NCI-H187 (cell line): ENCODE data around the gene ARHGAP44.

Source experiments
- DNase-seq, 2 experiments: peaks; one replicate each; lab custom pipeline; 2025; lab: John Stamatoyannopoulos, UW

ARHGAP44 gene

GRCh38 chr17:12994341-12995074, 205.2 kb downstream of the ARHGAP44 start:
- DNase-seq, result no peak

DNA sequence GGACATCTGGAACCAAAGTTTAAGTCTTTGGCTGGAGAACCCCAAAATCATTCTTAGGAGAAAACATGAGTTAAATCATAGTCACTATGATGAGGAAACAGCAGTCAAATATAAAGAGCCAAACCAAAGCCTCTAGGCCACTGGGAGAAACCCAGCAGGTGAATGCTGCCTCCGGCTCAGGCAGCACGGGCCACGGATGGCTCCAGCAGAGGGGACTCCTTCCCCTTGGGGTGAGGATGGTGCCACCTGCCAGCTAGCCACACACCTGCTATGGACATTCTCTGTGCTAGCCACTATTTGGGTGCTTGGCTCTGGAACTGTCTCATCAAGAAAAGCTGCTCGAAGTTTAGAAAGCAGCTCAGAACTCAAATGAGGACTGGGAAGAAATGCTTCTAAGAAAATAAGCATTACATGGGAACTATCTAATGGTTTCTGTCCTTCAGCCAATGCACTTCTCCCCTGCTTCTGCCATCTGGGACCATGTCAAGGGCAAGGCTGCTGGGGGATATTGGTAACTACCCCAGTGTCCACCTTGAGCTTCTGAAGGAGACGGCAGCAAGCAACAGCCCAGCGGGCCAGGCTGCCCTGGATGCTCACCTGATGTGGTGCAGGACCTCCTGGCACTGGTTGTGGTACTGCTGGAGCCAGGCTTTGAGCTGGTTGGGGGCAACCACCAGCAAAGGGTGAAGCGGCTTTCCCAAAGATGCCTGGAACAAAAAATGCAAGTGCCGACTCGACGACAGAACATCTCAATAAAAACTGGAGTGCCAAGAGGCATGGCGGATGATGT, 206.0 kb downstream of the ARHGAP44 start:
- no peak for DNase-seq

- DNase-seq, result no peak
These were observed 206.6 kb downstream of the ARHGAP44 start for GRCh38 chr17:12995896-12996295.

DNA sequence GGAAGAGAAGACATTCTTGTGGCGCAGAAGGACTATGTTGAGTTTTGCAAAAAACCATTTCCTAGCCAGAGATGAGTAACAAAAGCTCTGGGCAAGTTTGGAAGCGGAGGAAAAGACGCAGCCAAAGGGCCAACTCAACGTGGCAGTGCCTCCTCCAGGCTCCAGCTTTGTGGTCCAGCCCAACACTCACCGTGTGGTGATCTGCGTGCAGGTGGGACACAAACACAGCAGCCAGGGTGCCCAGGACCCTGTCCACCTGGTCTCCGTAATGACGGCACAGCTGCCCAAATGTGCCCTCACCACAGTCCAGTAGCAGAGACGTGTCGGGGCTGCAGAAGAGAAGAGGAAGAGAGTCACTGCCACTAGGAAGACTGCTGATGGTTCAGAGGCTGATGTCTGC, 207.1 kb downstream of the ARHGAP44 start:
- DNase-seq, result no peak

DNA sequence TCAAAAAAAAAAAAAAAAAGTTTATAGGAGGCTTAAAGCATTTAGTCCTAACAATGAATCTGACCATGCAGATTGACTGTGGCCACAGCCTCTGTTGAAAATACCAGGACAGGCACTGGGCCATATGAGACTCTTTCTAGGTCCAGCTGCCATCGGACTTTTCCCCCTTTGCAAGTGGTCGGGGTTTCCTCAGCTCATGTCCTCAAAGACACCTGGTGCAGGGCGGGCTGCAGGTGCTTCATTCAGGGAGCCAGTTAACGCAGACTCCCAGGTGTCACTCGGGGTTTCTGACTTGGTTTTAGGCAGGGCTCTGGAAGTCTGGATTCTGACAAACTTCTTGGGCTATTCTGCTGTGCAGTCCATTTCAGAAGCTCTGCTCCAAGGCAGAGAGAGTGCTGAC, 207.6 kb downstream of the ARHGAP44 start:
- no peak for DNase-seq

DNA sequence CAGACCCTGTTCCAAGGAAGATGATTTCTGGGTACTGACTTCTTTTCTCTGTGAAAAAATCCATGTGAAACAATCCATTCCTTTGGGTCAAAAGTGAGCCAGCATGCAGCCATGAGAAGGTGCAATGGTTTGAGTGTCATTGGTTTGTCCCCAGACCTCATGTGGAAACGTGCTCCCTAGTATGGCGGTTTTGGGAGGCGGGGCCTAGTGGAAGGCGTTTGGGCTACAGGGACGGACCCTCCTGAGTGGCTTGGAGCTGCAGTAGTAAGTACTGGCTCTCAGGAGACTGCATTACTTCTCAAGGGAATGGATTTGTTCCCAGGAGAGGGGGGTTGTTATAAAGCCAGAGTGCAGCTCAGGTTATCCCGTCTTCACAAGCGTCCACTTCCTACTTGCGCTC, 209.2 kb downstream of the ARHGAP44 start:
- no peak for DNase-seq

DNA sequence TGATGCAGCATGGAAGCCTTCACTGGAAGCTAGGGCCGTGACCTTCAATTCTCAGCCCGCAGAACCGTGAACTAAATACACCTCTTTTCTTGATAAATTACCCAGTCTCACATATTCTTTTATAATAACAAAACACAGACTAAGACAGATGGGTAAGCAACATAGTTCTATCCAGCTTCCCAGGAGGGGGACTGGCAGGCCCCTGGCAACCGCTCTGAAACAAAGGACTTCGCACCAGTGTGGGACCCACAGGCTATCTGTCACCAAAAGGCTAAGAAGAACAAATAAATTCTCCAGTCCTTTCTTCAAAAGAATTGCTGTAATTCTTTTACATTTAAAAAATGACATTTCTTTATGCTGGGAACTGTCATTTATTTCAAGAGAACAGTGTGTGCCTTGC, 209.6 kb downstream of the ARHGAP44 start:
- DNase-seq, result no peak

GRCh38 chr17:13000561-13000960, 211.3 kb downstream of the ARHGAP44 start:
- DNase-seq, result no peak

GRCh38 chr17:13001991-13002615, 212.8 kb downstream of the ARHGAP44 start:
- DNase-seq, result peak; percentile 22 to 37

- DNase-seq, result peak; percentile 2 to 13
These were observed 213.6 kb downstream of the ARHGAP44 start for GRCh38 chr17:13002761-13003453.

DNA sequence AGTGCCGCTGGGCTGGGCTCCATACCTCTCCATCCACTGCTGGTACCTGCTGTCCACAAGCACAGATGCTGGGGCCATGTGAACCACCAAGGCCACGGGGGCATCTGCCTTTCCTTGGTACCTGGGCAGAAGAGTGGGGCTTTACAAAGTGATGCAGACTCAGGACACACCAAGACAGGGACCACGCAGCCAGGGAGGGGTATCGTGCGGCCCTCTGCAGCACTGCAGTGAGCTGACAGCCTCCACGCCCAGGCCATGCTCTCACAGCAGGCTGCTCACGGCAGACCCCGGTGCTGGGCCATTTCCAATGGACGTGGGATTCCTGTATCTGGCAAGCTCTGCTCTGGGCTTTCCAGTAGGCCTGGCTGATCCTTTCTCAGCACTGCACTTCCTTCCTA, 214.2 kb downstream of the ARHGAP44 start:
- no peak for DNase-seq

DNA sequence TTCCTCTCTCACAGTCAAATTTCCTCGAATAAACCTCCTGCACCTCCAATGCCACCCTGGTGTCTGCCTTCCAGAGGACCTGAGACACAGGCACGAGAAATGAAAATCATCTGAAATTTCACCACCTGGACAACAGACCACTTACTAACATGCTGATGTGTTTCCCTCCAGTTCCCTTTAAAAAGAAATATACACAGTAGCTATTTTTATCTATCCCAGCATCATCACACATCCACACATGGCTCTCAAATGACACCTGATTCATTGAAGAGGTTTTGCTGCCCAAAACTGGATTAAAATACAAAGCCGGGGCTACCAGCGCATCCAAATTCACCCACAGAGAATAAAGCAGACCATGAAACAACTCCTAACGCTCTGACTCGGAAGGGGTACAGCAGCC, 214.6 kb downstream of the ARHGAP44 start:
- DNase-seq, result no peak

DNA sequence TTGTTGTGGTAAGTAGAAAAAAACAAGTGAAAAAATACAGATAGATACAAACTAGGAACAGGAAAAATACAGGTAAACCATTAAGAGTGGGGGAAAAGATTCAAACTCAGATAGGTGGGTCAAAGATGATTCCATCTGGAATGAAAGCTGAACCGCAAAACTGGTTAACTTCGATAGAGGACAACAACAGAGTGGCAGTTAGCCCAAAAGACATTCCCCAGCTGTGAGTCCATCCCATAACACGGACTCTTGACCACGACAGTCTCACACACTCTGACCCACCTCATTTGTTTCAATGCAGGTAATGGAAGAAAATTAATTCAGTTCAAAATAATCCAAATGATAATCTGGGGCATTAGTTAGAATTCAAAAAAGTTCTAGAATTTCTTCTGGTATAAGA, 215.0 kb downstream of the ARHGAP44 start:
- no peak for DNase-seq

DNA sequence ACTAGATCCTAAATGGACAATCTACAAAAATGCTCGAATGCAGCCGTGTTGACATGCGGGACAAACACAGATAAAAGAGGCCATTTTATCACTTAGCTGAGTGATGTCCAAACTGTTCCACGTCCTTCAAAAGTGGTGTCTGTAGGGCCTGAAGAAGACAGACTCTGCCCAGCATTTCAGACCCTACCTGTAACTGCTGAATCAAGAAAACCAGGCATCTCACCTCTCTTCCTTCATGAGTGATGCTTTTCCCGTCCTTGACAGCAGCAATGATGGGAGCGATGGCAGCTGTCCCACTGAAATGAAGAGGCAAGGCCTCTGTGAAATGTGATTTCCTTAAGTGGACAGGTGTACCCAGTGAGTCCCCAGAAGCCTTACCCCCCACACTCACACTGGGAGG, 216.2 kb downstream of the ARHGAP44 start:
- DNase-seq, result no peak

- no peak for DNase-seq
These were observed 219.2 kb downstream of the ARHGAP44 start for GRCh38 chr17:13008461-13008860.

DNA sequence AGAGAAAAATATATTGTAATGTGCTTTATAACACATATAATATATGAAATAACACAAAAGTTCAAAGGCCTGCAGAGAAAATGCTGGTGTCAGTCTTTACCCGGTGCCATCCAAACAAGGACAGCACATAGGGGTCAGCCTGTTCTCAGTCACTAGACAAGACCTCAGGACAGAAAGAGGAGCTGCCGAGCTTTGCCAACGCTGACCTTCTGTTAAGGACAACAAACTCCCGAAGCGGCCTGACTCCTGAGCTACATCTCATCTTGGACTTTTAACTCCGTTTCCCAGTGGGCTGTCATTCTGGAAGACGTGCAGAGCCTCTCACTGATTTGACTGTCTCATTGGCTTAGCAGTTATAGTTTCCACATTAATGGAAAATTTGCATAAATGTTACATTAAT, 221.7 kb downstream of the ARHGAP44 start:
- no peak for DNase-seq

GRCh38 chr17:13014801-13015200, 225.5 kb downstream of the ARHGAP44 start:
- DNase-seq, result no peak

DNA sequence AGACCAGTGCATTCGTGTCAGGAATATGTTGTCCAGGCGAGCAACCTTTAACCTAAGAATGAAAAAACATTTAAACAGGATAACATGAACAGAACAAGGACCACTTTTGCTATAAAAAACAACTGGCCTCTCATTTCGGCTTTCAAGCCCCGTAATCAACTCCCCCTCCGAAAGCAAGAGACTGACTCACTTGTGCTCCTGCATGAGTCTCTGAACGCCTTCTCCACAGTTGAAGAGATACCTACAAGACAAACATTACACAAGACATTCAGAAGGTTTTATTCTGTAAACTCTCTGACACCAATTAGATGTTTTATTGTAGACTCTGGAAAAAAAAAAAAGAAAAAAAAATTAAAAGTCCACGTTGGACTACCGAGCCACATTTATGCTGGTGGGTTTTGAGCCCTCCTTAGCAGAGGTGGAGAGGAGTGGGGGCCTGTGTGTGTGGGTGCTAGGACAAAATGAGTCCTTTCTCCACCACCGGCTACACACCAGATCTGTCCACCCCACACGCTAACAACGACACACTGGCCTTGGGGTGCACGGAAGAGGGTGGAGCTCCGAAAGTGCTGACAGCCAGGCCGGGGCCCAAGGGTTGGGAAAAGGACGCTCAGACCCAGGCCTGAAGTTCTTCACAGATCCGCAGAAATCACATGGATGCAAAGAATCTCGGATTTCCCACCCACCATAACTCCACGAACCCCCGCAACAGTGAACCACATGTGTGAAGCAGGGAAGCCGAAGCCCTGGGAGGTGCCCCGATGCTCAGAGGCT, 227.8 kb downstream of the ARHGAP44 start:
- DNase-seq, result no peak

DNA sequence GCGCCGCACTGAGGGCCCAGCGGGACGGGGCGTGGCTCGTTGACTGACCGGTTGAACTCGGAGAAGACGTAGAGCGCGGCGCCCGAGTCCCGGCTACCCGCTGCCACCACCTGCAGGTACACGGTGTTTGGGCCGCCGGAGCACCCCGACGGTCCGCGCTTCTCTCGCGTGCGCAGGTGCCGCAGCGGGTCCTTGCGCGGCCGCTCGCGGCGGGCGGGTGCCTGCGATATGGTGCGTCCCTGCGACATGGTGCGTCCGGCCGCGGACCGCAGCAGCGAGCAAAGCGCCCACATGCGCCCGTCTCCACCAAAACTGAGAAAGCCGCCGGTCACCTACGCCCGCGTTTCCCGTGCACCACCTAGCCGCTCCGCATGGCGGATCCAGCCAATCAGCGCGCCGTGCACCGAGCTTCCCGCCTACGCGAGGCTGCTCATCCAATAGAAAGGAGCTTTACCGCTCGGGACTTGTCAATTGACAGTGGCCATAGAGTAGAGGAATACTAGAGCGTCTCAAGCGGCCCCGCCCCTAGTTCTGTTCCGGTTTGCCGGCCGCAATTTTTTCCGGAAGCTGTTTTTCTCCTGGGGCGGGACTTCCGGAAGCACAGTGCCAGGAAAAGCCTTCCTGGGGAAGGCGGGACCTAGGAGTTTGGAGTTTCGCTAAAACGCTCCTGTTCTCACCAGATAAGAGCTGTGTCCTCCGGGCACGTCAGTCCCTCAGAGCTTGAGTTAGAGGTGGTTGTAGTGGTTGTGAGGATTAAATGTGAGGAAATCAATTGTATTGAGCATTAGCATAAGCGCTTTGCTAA, 228.6 kb downstream of the ARHGAP44 start, which contains the start of gene ELAC2:
TSS of gene ELAC2 (minus strand) at position 373 of the 805 bp plus-strand sequence. CDS start at position 293, 80 bp downstream.
- peak; percentile 56 to 78 for DNase-seq

DNA sequence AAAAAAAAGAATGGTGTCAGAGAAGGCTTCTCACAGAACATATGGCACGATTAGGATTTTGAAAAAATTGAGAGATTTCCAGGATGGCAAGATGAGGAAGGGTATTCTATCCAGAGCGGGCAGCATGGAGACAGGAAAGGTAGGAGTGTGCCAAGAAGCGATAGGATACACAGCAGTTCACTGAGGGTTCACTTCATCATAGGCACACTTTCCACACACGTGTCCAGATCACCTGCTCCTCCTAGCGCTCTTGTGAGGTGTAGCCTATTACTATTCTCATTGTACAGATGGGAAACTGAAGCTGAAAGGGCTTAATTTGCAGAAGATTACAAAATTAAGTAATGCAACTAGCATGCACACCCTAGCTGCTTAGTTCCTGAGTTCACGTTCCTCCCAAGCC, 234.7 kb downstream of the ARHGAP44 start:
- no peak for DNase-seq
